ENCODE measurements around the gene OPTC. TPM values are rescaled to one million over a fixed set of nuclear protein-coding genes. Genes with fewer than 3 reads are reported as not detected.
"Not testable (repeated sequence)": the region's sequence is repeated elsewhere in the genome, so short reads cannot be mapped to it uniquely, and the experiment has no call there.

OPTC gene
- total RNA-seq, 1 donor from 2014 or later = not detected

DNA sequence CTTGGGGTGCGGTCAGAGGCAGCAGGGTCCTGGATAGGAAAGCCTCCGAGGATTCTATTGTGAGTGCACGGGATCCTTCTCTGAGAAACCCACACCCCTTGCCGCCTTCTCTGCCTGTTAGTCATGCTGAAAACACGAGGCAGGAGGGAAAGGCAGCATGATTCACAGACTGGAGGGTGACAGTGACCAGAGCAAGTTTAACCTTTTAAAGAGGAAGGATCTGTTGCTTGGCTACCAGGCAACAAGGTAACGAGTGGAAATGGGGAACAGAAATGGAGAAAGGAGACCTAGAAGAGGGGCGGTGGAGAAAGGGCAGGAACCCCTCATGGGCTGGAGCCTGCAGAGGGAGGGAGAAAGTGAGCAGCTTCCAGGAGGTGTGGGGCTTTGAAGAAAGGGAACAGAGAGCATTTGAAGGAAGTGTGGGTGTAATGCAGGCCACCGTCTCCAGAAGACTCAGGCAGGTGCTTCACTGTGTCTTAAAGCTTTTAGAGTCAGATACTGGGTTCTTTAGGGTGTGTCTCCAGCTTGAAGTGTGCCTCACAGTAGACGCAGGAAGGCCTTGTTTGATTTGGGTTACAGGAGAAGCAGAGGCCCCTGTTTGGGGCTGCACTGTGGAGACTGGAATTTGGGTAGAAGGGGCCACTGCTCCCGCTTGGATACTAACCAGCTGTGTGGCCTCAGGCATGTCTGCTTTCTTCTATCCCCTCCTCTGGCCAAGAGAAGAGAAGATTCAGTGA, 19.1 kb downstream of the OPTC start:
- H3K4me3 Mint-ChIP-seq = peak overlapping the region; percentile 74
- peaks cover 82% of the 10 kb centered on the region for H3K4me1 Mint-ChIP-seq (ENCODE audit: unreplicated experiment)
- H3K27me3 Mint-ChIP-seq = no peaks in the 10 kb centered on the region
- DNase-seq (ENCODE audit: extremely low spot score, unreplicated experiment) = no peak
- H3K9me3 Mint-ChIP-seq = no peaks in the 10 kb centered on the region
- peak overlapping the region; percentile 98 for H3K27ac Mint-ChIP-seq
- no peaks in the 10 kb centered on the region for H3K36me3 Mint-ChIP-seq
- TF ChIP-seq, protein P1, sequence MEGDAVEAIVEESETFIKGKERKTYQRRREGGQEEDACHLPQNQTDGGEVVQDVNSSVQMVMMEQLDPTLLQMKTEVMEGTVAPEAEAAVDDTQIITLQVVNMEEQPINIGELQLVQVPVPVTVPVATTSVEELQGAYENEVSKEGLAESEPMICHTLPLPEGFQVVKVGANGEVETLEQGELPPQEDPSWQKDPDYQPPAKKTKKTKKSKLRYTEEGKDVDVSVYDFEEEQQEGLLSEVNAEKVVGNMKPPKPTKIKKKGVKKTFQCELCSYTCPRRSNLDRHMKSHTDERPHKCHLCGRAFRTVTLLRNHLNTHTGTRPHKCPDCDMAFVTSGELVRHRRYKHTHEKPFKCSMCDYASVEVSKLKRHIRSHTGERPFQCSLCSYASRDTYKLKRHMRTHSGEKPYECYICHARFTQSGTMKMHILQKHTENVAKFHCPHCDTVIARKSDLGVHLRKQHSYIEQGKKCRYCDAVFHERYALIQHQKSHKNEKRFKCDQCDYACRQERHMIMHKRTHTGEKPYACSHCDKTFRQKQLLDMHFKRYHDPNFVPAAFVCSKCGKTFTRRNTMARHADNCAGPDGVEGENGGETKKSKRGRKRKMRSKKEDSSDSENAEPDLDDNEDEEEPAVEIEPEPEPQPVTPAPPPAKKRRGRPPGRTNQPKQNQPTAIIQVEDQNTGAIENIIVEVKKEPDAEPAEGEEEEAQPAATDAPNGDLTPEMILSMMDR (conservative IDR thresholded peaks at IDR 0.05) = no peak

DNA sequence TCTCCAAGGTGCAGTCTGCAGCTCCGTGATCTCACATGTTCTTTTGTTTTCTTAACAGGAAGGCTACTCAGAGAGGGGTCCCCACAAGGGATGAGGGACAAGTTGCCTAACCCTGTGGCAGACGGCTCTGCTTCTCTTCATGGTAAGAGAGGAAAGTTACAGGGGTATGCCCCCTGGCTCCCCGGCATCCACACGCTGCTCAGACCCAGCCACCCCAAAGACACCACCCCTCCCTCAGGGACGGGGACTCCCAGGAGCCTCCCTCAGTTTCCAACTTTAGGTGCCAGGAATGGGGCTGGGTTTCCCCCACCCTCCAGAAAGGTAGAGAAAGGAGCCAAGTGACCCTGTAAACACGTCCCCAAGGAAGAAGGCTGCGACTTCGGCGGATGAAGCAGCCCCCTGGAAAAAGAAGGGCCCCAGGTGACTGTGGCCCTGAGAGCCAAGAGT, 19.7 kb downstream of the OPTC start:
- Mint-ChIP-seq H3K4me1 (ENCODE audit: unreplicated experiment) (peaks cover 80% of the 10 kb centered on the region), H3K4me3 (peak overlapping the region; percentile 74), H3K36me3 (no peaks in the 10 kb centered on the region), H3K27ac (peak overlapping the region; percentile 98), H3K27me3 (no peaks in the 10 kb centered on the region), H3K9me3 (no peaks in the 10 kb centered on the region)
- TF ChIP-seq, protein P1 (conservative IDR thresholded peaks at IDR 0.05) = no peak
- DNase-seq (ENCODE audit: extremely low spot score, unreplicated experiment) = no peak

DNA sequence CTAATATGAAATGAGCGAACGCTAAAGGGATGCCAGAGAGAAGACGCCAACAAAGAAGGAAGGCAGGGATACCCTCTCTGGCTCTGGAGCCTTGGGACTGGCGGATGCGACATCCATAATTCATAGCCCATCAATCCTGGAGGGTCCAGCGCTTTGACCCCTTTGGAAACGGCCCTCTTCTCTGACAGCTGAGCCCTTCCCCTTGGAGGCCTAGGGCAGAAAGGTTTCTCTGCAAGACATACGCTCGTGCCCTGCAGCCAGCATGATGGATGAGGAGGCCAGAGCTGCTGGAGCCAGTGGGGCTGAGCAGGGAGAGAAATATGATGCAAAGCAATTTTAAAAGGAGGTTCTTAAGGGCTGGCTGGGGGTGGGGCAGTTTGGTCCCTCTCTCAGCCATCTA, 22.2 kb downstream of the OPTC start:
- Mint-ChIP-seq H3K27me3 (no peaks in the 10 kb centered on the region), H3K9me3 (no peaks in the 10 kb centered on the region), H3K27ac (peak overlapping the region; percentile 91), H3K4me3 (peak overlapping the region; percentile 64), H3K4me1 (ENCODE audit: unreplicated experiment) (peaks cover 85% of the 10 kb centered on the region), H3K36me3 (no peaks in the 10 kb centered on the region)
- TF ChIP-seq, protein P1 (conservative IDR thresholded peaks at IDR 0.05) = no peak
- DNase-seq (ENCODE audit: extremely low spot score, unreplicated experiment) = no peak

DNA sequence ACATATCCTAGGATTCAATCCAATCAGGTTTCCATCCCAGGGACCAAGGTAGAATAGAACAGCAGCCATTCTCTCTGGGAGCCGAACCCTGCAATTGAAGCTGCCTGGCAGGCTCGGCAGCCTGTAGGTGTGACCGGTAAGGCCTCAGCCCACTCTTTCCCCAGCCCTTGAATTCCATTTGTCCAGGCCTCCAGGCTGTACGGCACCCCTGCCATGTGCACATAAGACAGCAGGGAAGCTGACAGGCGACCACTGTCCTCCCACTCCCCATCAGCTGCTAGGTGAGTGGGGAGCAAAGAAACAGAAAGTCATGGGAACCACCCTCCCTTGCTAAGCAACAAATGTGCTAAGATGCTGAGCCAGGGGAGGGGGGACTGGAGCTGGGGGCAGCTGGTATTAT, 23.0 kb downstream of the OPTC start:
- TF ChIP-seq, protein P1 (conservative IDR thresholded peaks at IDR 0.05) = no peak
- Mint-ChIP-seq H3K27me3 (no peaks in the 10 kb centered on the region), H3K4me3 (peak overlapping the region; percentile 68), H3K4me1 (ENCODE audit: unreplicated experiment) (peaks cover 85% of the 10 kb centered on the region), H3K27ac (peak overlapping the region; percentile 91), H3K9me3 (no peaks in the 10 kb centered on the region), H3K36me3 (no peaks in the 10 kb centered on the region)
- DNase-seq (ENCODE audit: extremely low spot score, unreplicated experiment) = no peak

DNA sequence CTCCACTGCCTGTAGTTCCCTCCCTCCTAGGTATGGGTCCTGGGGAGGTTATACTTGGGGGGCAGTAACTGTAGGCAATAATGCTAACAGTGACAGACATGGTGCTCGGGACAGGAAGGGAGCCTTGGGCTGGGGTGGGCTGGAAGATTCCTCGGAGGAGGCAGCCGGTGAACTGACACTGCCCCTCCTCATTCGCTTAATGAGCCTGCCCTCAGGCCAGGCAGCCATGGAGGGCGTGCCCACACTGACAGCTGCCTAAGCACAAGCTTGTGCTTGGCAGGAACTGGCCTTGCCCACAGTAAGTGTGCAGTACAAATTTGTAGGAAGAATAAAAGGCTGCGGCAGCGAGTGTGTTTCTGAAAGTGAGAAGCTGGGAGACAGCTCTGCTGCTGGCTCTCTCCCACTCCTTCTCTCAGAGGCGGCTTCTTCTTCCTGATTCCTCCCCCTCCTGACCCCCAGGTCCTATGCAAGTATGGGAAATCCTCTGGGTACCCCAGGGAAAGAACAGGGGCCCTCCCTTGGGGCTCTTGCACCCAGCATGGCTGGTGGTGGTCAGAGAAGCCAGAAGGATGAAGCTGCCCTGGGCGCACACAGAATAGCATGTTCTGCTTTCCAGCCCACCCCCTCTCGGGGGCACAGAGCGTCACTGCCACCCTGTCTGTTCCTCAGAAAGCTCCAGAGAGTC, 23.6 kb downstream of the OPTC start:
- Mint-ChIP-seq H3K27me3 (no peaks in the 10 kb centered on the region), H3K27ac (peak overlapping the region; percentile 91), H3K4me3 (peak overlapping the region; percentile 68), H3K4me1 (ENCODE audit: unreplicated experiment) (peaks cover 85% of the 10 kb centered on the region), H3K36me3 (no peaks in the 10 kb centered on the region), H3K9me3 (no peaks in the 10 kb centered on the region)
- no peak for DNase-seq (ENCODE audit: extremely low spot score, unreplicated experiment)
- TF ChIP-seq, protein P1 (conservative IDR thresholded peaks at IDR 0.05) = no peak

DNA sequence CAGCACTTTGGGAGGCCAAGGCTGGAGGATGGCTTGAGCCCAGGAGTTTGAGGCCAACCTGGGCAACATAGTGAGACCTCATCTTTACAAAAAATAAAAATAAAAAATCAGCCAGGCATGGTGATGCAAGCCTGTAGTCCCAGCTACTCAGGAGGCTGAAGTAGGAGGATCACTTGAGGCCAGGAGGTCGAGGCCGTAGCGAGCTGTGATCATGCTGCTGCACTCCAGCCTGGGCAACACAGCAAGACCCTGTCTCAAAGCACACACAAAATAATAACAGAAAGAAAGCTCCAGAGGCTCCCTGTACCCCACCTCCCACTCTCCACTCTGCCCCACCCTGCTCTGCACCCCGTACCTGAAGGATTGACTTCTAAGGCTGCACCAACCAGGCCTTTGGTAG, 24.2 kb downstream of the OPTC start:
- DNase-seq (ENCODE audit: extremely low spot score, unreplicated experiment); H3K27me3 Mint-ChIP-seq; H3K9me3 Mint-ChIP-seq; H3K36me3 Mint-ChIP-seq; H3K4me3 Mint-ChIP-seq: not testable (repeated sequence)
- Mint-ChIP-seq H3K4me1 (ENCODE audit: unreplicated experiment) (peaks cover 85% of the 10 kb centered on the region), H3K27ac (peak overlapping the region; percentile 77)
